Measurements from ENCODE around the gene BRD3OS. TPM values are rescaled to one million over a fixed set of nuclear protein-coding genes. Genes with fewer than 3 reads are reported as not detected.

BRD3OS gene
- polyA plus RNA-seq, 1 of the 3 experiments (the other 2 are of a cell fraction): 23.1 TPM

GRCh38 chr9:134066913-134067851 lies 41.9 kb downstream of the BRD3OS start:
- WGBS (ENCODE audit: low lambda C conversion rate): 1% methylated on average over 21 of the region's 126 CpGs
- ChIA-PET CTCF (interaction anchor here (1.3 kb wide), 1 partner anchor 285 kb away, joined by 3 read pairs; no protein-coding TSS in a partner anchor), POLR2A (interaction anchor here (1.1 to 1.6 kb wide), 2 partner anchors 69 to 98 kb away, joined by 3 to 4 read pairs; partner anchors contain the start of gene WDR5)
- Histone ChIP-seq H3K36me3 (replicated peaks in 1 of 2; ENCODE audit: control insufficient read depth in 1 of 2, insufficient read depth in 2 of 2, low read length in 1 of 2) (no peaks in the 10 kb centered on the region), H3K27ac (ENCODE audit: low read depth in 2 of 2, low read length in 1 of 2) (peak overlapping the region; percentile 56 to 88), H3F3A (replicated peaks; ENCODE audit: insufficient read depth) (peaks cover 8% of the 10 kb centered on the region), H3K9me3 (no peaks in the 10 kb centered on the region), H4K20me1 (ENCODE audit: insufficient read depth) (peaks cover 45% of the 10 kb centered on the region), H3K9ac (peak overlapping the region; percentile 95), H3K4me3 (ENCODE audit: low read depth in 2 of 2, low read length in 1 of 2) (peak overlapping the region; percentile 88 to 93), H2AFZ (ENCODE audit: low read depth) (no peak overlapping the region), H3K79me2 (ENCODE audit: insufficient read depth) (peaks cover 50% of the 10 kb centered on the region), H3K4me1 (ENCODE audit: control insufficient read depth in 1 of 2, insufficient read depth in 2 of 2, low read depth in 1 of 2, low read length in 1 of 2) (peaks cover 0 to 29% of the 10 kb centered on the region in 2 experiments; a peak in 1 of 4 replicates), H3K27me3 (ENCODE audit: insufficient read depth) (peaks cover 23% of the 10 kb centered on the region; the same call in 1 of the 2 replicates), H3K4me2 (peak overlapping the region; percentile 100), H3K9me2 (no peaks in the 10 kb centered on the region)
- peak; percentile 81 for DNase-seq
- TF ChIP-seq ELF1 (IDR thresholded peaks at IDR 0.05) (no peak), MXI1 (IDR thresholded peaks at IDR 0.05; ENCODE audit: low read depth, low read length) (no peak), RFX5 (IDR thresholded peaks at IDR 0.05; ENCODE audit: low read length) (no peak), NRF1 (IDR thresholded peaks at IDR 0.05; ENCODE audit: low read depth, low read length) (no peak), USF2 (IDR thresholded peaks at IDR 0.05; ENCODE audit: borderline replicate concordance, low read depth, low read length) (no peak), TEAD4 (IDR thresholded peaks at IDR 0.05; ENCODE audit: borderline replicate concordance, insufficient read depth) (no peak), YY1 (IDR thresholded peaks at IDR 0.05; ENCODE audit: low read depth) (no peak), MEF2A (IDR thresholded peaks at IDR 0.05; ENCODE audit: borderline replicate concordance, low read depth) (no peak), SIN3A (IDR thresholded peaks at IDR 0.05; ENCODE audit: borderline replicate concordance, low read depth, low read length) (no peak), PBX3 (IDR thresholded peaks at IDR 0.05) (no peak), JUND (IDR thresholded peaks at IDR 0.05) (no peak)

- 3% methylated on average over 22 of the region's 131 CpGs for WGBS (ENCODE audit: low lambda C conversion rate)
- TF ChIP-seq USF2 (IDR thresholded peaks at IDR 0.05; ENCODE audit: borderline replicate concordance, low read depth, low read length): no peak
- no peak for TF ChIP-seq RFX5 (IDR thresholded peaks at IDR 0.05; ENCODE audit: low read length)
- no peak for TF ChIP-seq CHD2 (IDR thresholded peaks at IDR 0.05; ENCODE audit: low read length, partially characterized antibody)
- peak; percentile 47 for TF ChIP-seq POLR2AphosphoS5 (IDR thresholded peaks at IDR 0.05; ENCODE audit: low read depth, low read length)
- 0 out of 2 replicates have a peak, but pooled peaks have one; percentile 5 for TF ChIP-seq SIN3A (IDR thresholded peaks at IDR 0.05; ENCODE audit: borderline replicate concordance, low read depth, low read length)
- TF ChIP-seq JUND (IDR thresholded peaks at IDR 0.05): no peak
- TF ChIP-seq SMC3 (IDR thresholded peaks at IDR 0.05; ENCODE audit: low read depth, low read length): no peak
- TF ChIP-seq MXI1 (IDR thresholded peaks at IDR 0.05; ENCODE audit: low read depth, low read length): peak; percentile 34
- TF ChIP-seq FOXM1 (IDR thresholded peaks at IDR 0.05; ENCODE audit: low read depth): no peak
- no peak for TF ChIP-seq EP300 (IDR thresholded peaks at IDR 0.05; ENCODE audit: borderline replicate concordance in 1 of 2, low read depth in 1 of 2, low read length in 1 of 2)
- no peak for TF ChIP-seq PBX3 (IDR thresholded peaks at IDR 0.05)
- no peak for TF ChIP-seq IRF3 (IDR thresholded peaks at IDR 0.05; ENCODE audit: low read depth, low read length)
- no peak for TF ChIP-seq MEF2A (IDR thresholded peaks at IDR 0.05; ENCODE audit: borderline replicate concordance, low read depth)
- no peak for TF ChIP-seq YY1 (IDR thresholded peaks at IDR 0.05; ENCODE audit: low read depth)
Observed at GRCh38 chr9:134067904-134068743, 42.8 kb downstream of the BRD3OS start, which contains the start of gene BRD3. BRD3 (minus strand) TSS chr9:134068026; CDS start chr9:134053477, 14,549 bp downstream.

More at GRCh38 chr9:134067904-134068743, 42.8 kb downstream of the BRD3OS start, which contains the start of gene BRD3:
- peak within 1 kb of the TSS; percentile 100 for H3K4me2 ChIP-seq
- peaks cover 32% of the 10 kb centered on the region; the same call in 1 of the 2 replicates for H3K27me3 ChIP-seq (ENCODE audit: insufficient read depth)
- H3K27ac ChIP-seq (ENCODE audit: low read depth in 2 of 2, low read length in 1 of 2): peak within 1 kb of the TSS; percentile 69 to 94
- ChIA-PET CTCF (no interaction called here), POLR2A (no interaction called here)
- peak; percentile 98 for DNase-seq
- H3K79me2 ChIP-seq (ENCODE audit: insufficient read depth): peaks cover 40% of the 10 kb centered on the region
- no peaks in the 10 kb centered on the region for H3K36me3 ChIP-seq (replicated peaks in 1 of 2; ENCODE audit: control insufficient read depth in 1 of 2, insufficient read depth in 2 of 2, low read length in 1 of 2)
- peaks cover 35% of the 10 kb centered on the region for H4K20me1 ChIP-seq (ENCODE audit: insufficient read depth)
- peak within 1 kb of the TSS; percentile 95 for H3K9ac ChIP-seq
- no peaks in the 10 kb centered on the region for H3K9me2 ChIP-seq
- peaks cover 8% of the 10 kb centered on the region for H3F3A ChIP-seq (replicated peaks; ENCODE audit: insufficient read depth)
- H3K4me1 ChIP-seq (ENCODE audit: control insufficient read depth in 1 of 2, insufficient read depth in 2 of 2, low read depth in 1 of 2, low read length in 1 of 2): peaks cover 0 to 20% of the 10 kb centered on the region in 2 experiments; a peak in 1 of 4 replicates
- peak within 1 kb of the TSS; percentile 88 to 93 for H3K4me3 ChIP-seq (ENCODE audit: low read depth in 2 of 2, low read length in 1 of 2)
- H3K9me3 ChIP-seq: no peaks in the 10 kb centered on the region
- peak within 1 kb of the TSS; percentile 98 for H2AFZ ChIP-seq (ENCODE audit: low read depth)
